ENCODE data around the gene USP21. TPM values are rescaled to one million over a fixed set of nuclear protein-coding genes. Genes with fewer than 3 reads are reported as not detected.

Gene USP21
- total and polyA plus RNA-seq, 9 of the 15 experiments (the other 6 are each of a cell fraction or from before 2014, with no cell fraction given): 4.9 to 52.4 (median 21.6) TPM

- no peak for TF ChIP-seq ZNF444 (CRISPR knock-in tag; IDR thresholded peaks at IDR 0.05)
- no peak for TF ChIP-seq SETDB1 (IDR thresholded peaks at IDR 0.05; ENCODE audit: low read length)
- no peak for TF ChIP-seq SMARCA5 (IDR thresholded peaks at IDR 0.05)
- TF ChIP-seq ZBTB2 (IDR thresholded peaks at IDR 0.05): no peak
- TF ChIP-seq TARDBP (IDR thresholded peaks at IDR 0.05): no peak
- TF ChIP-seq SMC3 (conservative IDR thresholded peaks at IDR 0.05; ENCODE audit: insufficient read depth, low read depth, low read length): no peak
- TF ChIP-seq MBD2 (IDR thresholded peaks at IDR 0.05; ENCODE audit: borderline replicate concordance, low read depth): no peak
- peak; percentile 94 for TF ChIP-seq JUN (IDR thresholded peaks at IDR 0.05; ENCODE audit: borderline replicate concordance, low read depth, low read length)
- no peak; the same call in 1 of the 2 replicates for TF ChIP-seq JUN (CRISPR knock-in tag; IDR thresholded peaks at IDR 0.05; ENCODE audit: borderline replicate concordance)
- peak in 1 of 2 experiments; percentile 52; a peak in 1 of 4 replicates for TF ChIP-seq RCOR1 (IDR thresholded peaks at IDR 0.05; ENCODE audit: borderline replicate concordance in 1 of 2, low read depth in 2 of 2, low read length in 2 of 2)
- no peak for TF ChIP-seq ATF2 (CRISPR knock-in tag; IDR thresholded peaks at IDR 0.05)
- TF ChIP-seq U2AF1 (optimal IDR thresholded peaks at IDR 0.05; ENCODE audit: low read depth, low read length): no peak
- no peak for TF ChIP-seq ZNF324 (CRISPR knock-in tag; IDR thresholded peaks at IDR 0.05)
- no peak for TF ChIP-seq ZHX1 (conservative IDR thresholded peaks at IDR 0.05; ENCODE audit: low read length)
- TF ChIP-seq ELF4 (CRISPR knock-in tag; IDR thresholded peaks at IDR 0.05): no peak
- no peak for TF ChIP-seq HNRNPK (IDR thresholded peaks at IDR 0.05; ENCODE audit: low read depth, low read length, poor library complexity, severe bottlenecking)
- TF ChIP-seq IRF1 (CRISPR knock-in tag; IDR thresholded peaks at IDR 0.05; ENCODE audit: borderline replicate concordance): no peak
- 0 out of 2 replicates have a peak, but pooled peaks have one; percentile 25 for TF ChIP-seq BCL6 (CRISPR knock-in tag; IDR thresholded peaks at IDR 0.05)
- no peak for TF ChIP-seq ZSCAN32 (CRISPR knock-in tag; IDR thresholded peaks at IDR 0.05)
- no peak for TF ChIP-seq HSF4 (CRISPR knock-in tag; IDR thresholded peaks at IDR 0.05; ENCODE audit: borderline replicate concordance)
- no peak for TF ChIP-seq NR4A1 (CRISPR knock-in tag; IDR thresholded peaks at IDR 0.05)
- no peak for TF ChIP-seq NR4A1 (tag; IDR thresholded peaks at IDR 0.05)
- TF ChIP-seq PRMT5 (CRISPR knock-in tag; IDR thresholded peaks at IDR 0.05): no peak
- peak; percentile 32; the same call in 1 of the 2 replicates for TF ChIP-seq CREM (IDR thresholded peaks at IDR 0.05; ENCODE audit: low read depth)
- TF ChIP-seq ZNF644 (tag; IDR thresholded peaks at IDR 0.05; ENCODE audit: low read depth): no peak
Measured at GRCh38 chr1:161115132-161115711, 44.1 kb upstream of the USP21 start (continued).
